DND-41 (cell line): ENCODE measurements around the gene ABCA3.

ENCODE experiments used
- ATAC-seq: fragments of 200-7000 bp; cut with Tn5 transposase; 3 replicates; pipeline ENCODE4 v1.9.1; 2021; ENCODE audit warnings: low read depth; ENCODE audit not compliant: insufficient read depth
- DNase-seq: peaks from one replicate; pipeline ENCODE4 v3.0.0-alpha.2; 2020
- H2AFZ ChIP-seq: 2 replicates; pipeline ENCODE4 v1.6.0; 2012; ENCODE audit warnings: low read depth, low read length
- H3K27ac ChIP-seq: 2 replicates; pipeline ENCODE4 v1.5.1; 2012; ENCODE audit warnings: low read length, inconsistent platforms
- H3K27me3 ChIP-seq: fragments of 200-600 bp; sonication (generic); 2 replicates; pipeline ENCODE4 v1.6.0; 2012; ENCODE audit warnings: low read length, mild to moderate bottlenecking, inconsistent platforms; ENCODE audit not compliant: insufficient read depth, poor library complexity
- H3K36me3 ChIP-seq: 2 replicates; pipeline ENCODE4 v1.5.1; 2012; ENCODE audit warnings: low read length, inconsistent platforms; ENCODE audit not compliant: insufficient read depth
- H3K4me1 ChIP-seq: 2 replicates; pipeline ENCODE4 v1.5.1; 2012; ENCODE audit warnings: mild to moderate bottlenecking, low read length; ENCODE audit not compliant: insufficient read depth
- H3K4me2 ChIP-seq: 2 replicates; pipeline ENCODE4 v1.6.0; 2012; ENCODE audit warnings: mild to moderate bottlenecking, moderate library complexity, low read length, inconsistent platforms; ENCODE audit not compliant: insufficient read depth
- H3K4me3 ChIP-seq, 2 experiments: fragments of 200-600 bp in 1 of 2; shearing (Covaris generic) in 1 of 2; 2 replicates each; pipeline ENCODE4 v1.5.1; 2012 to 2016; ENCODE audit warnings: inconsistent platforms in 2 of 2, low read length in 2 of 2, mild to moderate bottlenecking in 2 of 2, low read depth in 1 of 2, moderate library complexity in 1 of 2
- H3K79me2 ChIP-seq: 2 replicates; pipeline ENCODE4 v1.6.0; 2012; ENCODE audit warnings: low read length, inconsistent platforms; ENCODE audit not compliant: insufficient read depth
- H3K9ac ChIP-seq: 2 replicates; pipeline ENCODE4 v1.6.0; 2012; ENCODE audit warnings: low read depth, mild to moderate bottlenecking, inconsistent platforms, low read length, moderate library complexity
- H3K9me3 ChIP-seq: 2 replicates; pipeline ENCODE4 v1.5.1; 2012; ENCODE audit warnings: low read length, moderate library complexity, mild to moderate bottlenecking, inconsistent platforms; ENCODE audit not compliant: insufficient read depth, severe bottlenecking
- H4K20me1 ChIP-seq: 2 replicates; pipeline ENCODE4 v1.6.0; 2012; ENCODE audit warnings: low read length; ENCODE audit not compliant: insufficient read depth
- EZH2 ChIP-seq: IDR thresholded peaks from 3 replicates; pipeline ENCODE4 v1.6.1; 2012; ENCODE audit warnings: borderline replicate concordance, low read depth, mild to moderate bottlenecking, moderate library complexity, low read length, inconsistent platforms; ENCODE audit not compliant: severe bottlenecking
- TF ChIP-seq, protein P1 (sequence below): IDR thresholded peaks from 2 replicates; pipeline ENCODE4 v1.5.1; 2012; ENCODE audit warnings: borderline replicate concordance, low read length, moderate library complexity, mild to moderate bottlenecking; ENCODE audit not compliant: poor library complexity, severe bottlenecking; ENCODE audit errors: extremely low read depth

Gene ABCA3

GRCh38 chr16:2308089-2308962 lies 32.2 kb downstream of the ABCA3 start:
- no peak overlapping the region for H3K9ac ChIP-seq
- no peaks in the 10 kb centered on the region for H3K4me1 ChIP-seq
- H3K4me2 ChIP-seq, result no peak overlapping the region
- DNase-seq (no peak), ATAC-seq (no peak)
- H3K4me3 ChIP-seq, result no peak overlapping the region
- no peaks in the 10 kb centered on the region for H3K79me2 ChIP-seq
- no peaks in the 10 kb centered on the region for H4K20me1 ChIP-seq
- TF ChIP-seq, protein P1, sequence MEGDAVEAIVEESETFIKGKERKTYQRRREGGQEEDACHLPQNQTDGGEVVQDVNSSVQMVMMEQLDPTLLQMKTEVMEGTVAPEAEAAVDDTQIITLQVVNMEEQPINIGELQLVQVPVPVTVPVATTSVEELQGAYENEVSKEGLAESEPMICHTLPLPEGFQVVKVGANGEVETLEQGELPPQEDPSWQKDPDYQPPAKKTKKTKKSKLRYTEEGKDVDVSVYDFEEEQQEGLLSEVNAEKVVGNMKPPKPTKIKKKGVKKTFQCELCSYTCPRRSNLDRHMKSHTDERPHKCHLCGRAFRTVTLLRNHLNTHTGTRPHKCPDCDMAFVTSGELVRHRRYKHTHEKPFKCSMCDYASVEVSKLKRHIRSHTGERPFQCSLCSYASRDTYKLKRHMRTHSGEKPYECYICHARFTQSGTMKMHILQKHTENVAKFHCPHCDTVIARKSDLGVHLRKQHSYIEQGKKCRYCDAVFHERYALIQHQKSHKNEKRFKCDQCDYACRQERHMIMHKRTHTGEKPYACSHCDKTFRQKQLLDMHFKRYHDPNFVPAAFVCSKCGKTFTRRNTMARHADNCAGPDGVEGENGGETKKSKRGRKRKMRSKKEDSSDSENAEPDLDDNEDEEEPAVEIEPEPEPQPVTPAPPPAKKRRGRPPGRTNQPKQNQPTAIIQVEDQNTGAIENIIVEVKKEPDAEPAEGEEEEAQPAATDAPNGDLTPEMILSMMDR, result no peak
- TF ChIP-seq EZH2, result no peak
- no peak overlapping the region for H2AFZ ChIP-seq
- no peaks in the 10 kb centered on the region for H3K27me3 ChIP-seq
- no peaks in the 10 kb centered on the region for H3K36me3 ChIP-seq
- H3K9me3 ChIP-seq, result no peaks in the 10 kb centered on the region
- no peak overlapping the region for H3K27ac ChIP-seq

GRCh38 chr16:2299915-2300192 lies 40.7 kb downstream of the ABCA3 start:
- ATAC-seq, result no peak
- DNase-seq, result no peak
- no peak for TF ChIP-seq EZH2
- TF ChIP-seq, protein P1, result no peak
- H3K9ac ChIP-seq, result no peak overlapping the region
- no peak overlapping the region for H3K4me2 ChIP-seq
- H3K27me3 ChIP-seq, result no peaks in the 10 kb centered on the region
- no peak overlapping the region for H3K4me3 ChIP-seq
- no peaks in the 10 kb centered on the region for H3K36me3 ChIP-seq
- H4K20me1 ChIP-seq, result no peaks in the 10 kb centered on the region
- peaks cover 9% of the 10 kb centered on the region for H3K4me1 ChIP-seq
- no peak overlapping the region for H2AFZ ChIP-seq
- H3K79me2 ChIP-seq, result no peaks in the 10 kb centered on the region
- no peaks in the 10 kb centered on the region for H3K9me3 ChIP-seq
- H3K27ac ChIP-seq, result no peak overlapping the region

DNA sequence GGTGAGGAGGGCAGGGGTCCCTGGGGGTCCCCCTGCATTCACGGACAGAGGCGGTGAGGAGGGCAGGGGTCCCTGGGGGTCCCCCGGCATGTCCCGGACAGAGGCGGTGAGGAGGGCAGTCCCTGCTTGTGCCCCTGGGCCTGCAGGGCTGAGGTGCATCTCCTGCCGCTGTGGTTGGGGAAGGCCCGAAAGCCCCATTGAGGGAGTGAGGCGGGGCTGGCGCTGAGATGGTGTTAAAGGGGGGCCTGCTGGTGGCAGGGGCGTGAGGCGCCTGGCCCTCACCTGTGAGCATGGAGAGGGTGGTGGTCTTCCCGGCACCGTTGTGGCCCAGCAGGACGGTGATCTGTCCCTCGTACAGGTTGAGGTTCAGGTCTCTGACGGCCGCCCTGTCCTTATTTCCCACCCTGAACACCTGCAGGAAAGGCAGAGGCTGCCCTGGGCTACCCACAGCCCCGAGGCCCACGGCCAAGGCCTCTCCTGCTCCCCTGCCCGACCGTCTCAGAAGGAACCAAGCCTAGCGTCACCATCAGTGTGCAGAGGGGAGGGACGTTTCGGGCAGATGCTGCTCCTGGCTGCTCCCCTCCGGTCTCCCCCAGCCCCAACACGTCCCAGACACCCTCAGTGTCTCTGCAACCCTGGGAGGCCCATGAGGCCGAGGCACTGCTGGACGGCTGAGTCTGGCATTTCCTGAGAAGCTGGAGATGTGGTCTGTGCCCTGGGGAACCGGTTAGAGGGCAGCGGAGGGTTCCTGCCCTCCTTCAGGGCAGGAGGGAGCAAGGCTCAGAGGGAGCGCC lies 41.2 kb downstream of the ABCA3 start:
- Histone ChIP-seq H3K79me2 (no peaks in the 10 kb centered on the region), H3K4me1 (peaks cover 9% of the 10 kb centered on the region), H3K9ac (no peak overlapping the region), H4K20me1 (no peaks in the 10 kb centered on the region), H3K36me3 (no peaks in the 10 kb centered on the region), H3K9me3 (no peaks in the 10 kb centered on the region), H3K4me3 (no peak overlapping the region), H2AFZ (no peak overlapping the region), H3K27ac (no peak overlapping the region), H3K27me3 (no peaks in the 10 kb centered on the region), H3K4me2 (no peak overlapping the region)
- DNase-seq, result no peak
- ATAC-seq, result no peak
- TF ChIP-seq, protein P1, result no peak
- no peak for TF ChIP-seq EZH2
